Left ventricle myocardium superior (tissue), 1 donor: ENCODE data around the gene DKK1. TPM values are rescaled to one million over a fixed set of nuclear protein-coding genes. Genes with fewer than 3 reads are reported as not detected.
A peak's percentile ranks its signal among the peaks of the same experiment; 100 is the strongest.

Source experiments
- ATAC-seq: fragments of 200-7000 bp; cut with Tn5 transposase; one replicate; pipeline ENCODE4 v1.9.1; 2020; ENCODE audit warnings: mild to moderate bottlenecking, moderate library complexity
- DNase-seq: peaks from one replicate; pipeline ENCODE4 v3.0.0-alpha.2; 2020
- intact Hi-C: fragments of 100-400 bp; cut with micrococcal nuclease; formaldehyde crosslinking; loops from one replicate; pipeline ENCODE4 v1.11.0; 2022
- long read RNA-seq: library from polyadenylated mRNA; unstranded; transcript quantifications from one replicate; pipeline ENCODE4 v2.0.0, GENCODE V29; 2021
- total RNA-seq: library from RNA; stranded (reverse); fragmentation: NEBNext Ultra II Directional; extraction: Animal tissue kit (Norgen Biotek cat#: 25700); gene quantifications from one replicate; pipeline ENCODE4 v1.2.1, GENCODE V29; 2021
- donor health status: DM: no; HTN: yes; CAD: no; lungs with severe emphysema.

Gene DKK1
- total RNA-seq: not detected
- long read RNA-seq: 0 reads

GRCh38 chr10:52313933-52314821 is at the start of gene DKK1:
DKK1 (plus strand) TSS chr10:52314281; CDS start chr10:52314435, 154 bp downstream.
- intact Hi-C loops: no loop called here
- DNase-seq: peak; percentile 75
- ATAC-seq: peak; percentile 89

- no peak for DNase-seq
- intact Hi-C loops: no loop called here
- ATAC-seq: no peak
Observed at GRCh38 chr10:52265131-52265926, 48.8 kb upstream of the DKK1 start.

DNA sequence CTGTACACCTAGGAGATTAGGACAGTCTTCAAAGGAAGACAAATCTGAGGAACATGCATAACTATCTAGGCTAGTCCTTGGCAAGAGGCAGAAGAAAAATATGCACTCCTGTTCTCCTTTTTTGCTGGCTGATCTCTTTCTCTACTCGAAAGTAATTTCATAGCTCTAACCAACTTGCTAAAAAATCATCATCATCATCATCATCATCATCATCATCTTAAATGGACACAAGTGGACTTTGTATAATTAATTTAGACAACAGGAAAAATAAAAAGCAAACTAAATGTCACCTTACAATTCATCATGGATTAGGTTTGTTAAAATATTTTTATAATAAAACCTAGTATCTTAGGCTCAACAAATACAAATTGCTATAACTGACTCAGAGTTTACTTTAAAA is 47.2 kb upstream of the DKK1 start:
- ATAC-seq: no peak
- intact Hi-C loops: no loop called here
- no peak for DNase-seq

- no peak for ATAC-seq
- no peak for DNase-seq
- intact Hi-C loops: no loop called here
Observed at GRCh38 chr10:52268790-52269189, 45.3 kb upstream of the DKK1 start.

DNA sequence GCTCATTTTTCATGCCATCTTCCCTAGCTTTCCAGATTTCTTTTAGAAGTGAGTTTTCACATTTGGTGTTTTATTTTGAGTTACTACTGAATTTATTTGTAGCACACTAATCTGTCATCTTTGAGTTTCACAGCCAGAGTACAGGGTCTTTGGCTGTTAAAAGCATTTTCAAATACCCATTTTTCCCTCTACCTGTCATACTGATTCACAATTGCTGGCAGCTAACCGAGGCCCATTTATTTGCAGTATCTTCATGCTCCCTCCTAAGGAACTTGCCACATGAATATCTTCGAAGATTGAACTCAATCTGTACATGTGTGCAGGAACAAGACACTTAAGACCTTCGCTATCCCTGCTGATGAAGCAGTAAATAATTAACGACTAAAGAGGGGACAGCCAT is 44.8 kb upstream of the DKK1 start:
- no peak for ATAC-seq
- intact Hi-C loops: no loop called here
- DNase-seq: no peak

- ATAC-seq (no peak), DNase-seq (no peak)
- intact Hi-C loops: no loop called here
Observed at GRCh38 chr10:52276163-52276562, 37.9 kb upstream of the DKK1 start.

- ATAC-seq (no peak), DNase-seq (no peak)
- intact Hi-C loops: no loop called here
Observed at GRCh38 chr10:52276986-52277385, 37.1 kb upstream of the DKK1 start.

DNA sequence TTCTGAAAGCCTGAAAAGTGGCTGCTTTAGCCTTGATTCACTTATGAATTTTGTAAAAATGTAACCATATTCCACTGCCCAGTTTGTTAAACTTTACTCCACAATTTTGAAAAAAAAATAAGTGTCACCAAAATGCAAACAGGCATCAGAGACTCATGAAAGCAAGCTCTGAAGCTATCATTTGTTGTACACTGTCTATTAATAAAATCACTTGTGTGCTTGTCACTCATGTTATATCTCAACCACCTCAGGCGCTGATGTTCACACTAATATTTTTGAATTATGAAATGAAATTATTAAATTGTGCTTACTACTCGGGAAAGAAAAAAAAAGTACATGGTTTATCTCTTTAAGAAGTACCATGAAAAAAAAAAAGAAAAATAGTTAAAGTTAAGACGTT is 34.5 kb upstream of the DKK1 start:
- ATAC-seq (no peak), DNase-seq (no peak)
- intact Hi-C loops: no loop called here

DNA sequence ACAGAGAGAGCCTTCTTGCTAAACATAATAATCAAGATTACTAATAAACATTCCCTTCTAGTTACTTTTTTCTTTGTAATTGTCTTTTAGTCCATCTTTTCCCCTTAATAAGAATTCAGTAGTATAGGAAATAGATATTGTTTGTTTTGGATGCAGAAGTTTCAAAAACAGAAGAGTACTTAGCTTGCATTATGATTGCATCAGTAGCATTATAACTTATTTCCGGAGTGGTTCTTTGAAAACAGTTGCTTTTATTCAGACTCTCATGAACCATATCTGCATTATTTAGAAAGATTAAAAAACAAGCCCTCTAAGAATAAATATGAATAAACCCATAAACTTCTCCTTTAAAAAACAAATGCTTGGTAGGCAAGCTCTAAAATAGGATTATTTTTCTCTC is 34.0 kb upstream of the DKK1 start:
- ATAC-seq (no peak), DNase-seq (no peak)
- intact Hi-C loops: no loop called here

- intact Hi-C loops: no loop called here
- no peak for ATAC-seq
- no peak for DNase-seq
Observed at GRCh38 chr10:52283174-52283573, 30.9 kb upstream of the DKK1 start.

DNA sequence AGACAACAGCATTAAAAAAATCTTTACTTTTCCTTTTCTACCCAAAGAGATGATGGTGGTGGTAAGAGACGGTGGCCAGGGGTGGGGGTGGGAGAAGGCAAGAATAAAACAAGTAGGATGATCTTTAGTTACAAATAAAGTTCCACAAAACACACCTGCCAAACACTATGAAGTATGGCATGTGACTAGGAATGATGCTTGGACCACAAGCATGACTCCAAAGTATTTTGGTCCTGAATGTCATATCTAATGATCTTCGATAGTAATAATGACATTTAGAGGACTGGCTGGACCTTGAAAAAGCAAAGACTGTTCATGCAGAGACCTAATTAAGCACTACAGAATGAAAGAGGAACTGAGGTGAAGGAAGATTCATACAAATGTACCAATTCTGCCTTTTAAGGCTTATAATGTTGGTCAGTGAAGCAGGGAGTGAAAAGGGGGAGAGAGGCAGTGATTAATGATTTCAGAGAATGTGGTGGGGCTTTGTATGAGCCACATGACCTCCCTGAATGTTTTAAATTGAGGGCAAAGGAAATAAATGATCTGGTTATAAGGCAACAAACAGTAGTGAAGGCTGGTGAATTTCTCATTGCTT is 29.6 kb upstream of the DKK1 start:
- intact Hi-C loops: no loop called here
- DNase-seq (no peak), ATAC-seq (no peak)

DNA sequence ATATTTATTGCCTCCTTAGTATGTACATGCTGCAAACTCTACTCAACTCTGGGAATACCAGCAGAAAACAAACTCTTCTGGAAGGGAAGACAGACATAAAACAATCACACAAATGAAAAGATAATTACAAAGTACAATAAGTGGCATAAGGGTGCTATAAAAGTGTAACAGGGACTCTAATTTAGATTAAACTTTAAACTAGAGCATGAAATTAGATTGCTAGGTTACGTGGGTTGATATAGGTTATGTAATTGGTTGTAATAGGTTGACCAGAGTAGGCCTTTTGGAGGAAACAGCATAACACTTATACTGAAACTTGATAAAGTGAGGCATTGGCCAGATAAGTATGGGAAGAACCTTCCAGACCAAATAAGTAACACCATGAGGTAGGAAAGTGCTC is 26.2 kb upstream of the DKK1 start:
- no peak for ATAC-seq

DNA sequence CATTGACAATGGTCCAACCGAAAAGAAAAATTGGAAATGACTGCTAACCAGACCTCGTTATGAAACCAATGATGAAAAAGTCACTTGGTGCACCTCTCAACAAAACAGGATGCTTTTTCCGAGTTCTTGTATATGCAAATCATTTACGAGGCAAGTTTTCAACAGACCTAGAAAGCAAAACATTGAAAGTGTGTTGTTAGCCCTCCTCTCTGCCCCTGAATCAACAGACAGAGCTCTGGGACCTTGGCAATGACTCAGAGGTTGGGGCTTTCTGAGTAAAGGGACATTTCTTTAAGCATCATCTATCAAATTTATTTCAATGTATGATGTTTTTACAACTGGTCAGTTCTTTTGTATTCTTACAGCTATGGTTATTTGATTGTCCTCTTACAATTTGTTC is 16.3 kb upstream of the DKK1 start:
- intact Hi-C loops: no loop called here
- DNase-seq (no peak), ATAC-seq (no peak)

More for the DNA sequence above, 26.2 kb upstream of the DKK1 start:
- intact Hi-C loops: no loop called here
- DNase-seq: no peak

GRCh38 chr10:52300599-52301277 is 13.3 kb upstream of the DKK1 start:
- intact Hi-C loops: no loop called here
- DNase-seq: no peak
- no peak for ATAC-seq

GRCh38 chr10:52308251-52309031 is 5.6 kb upstream of the DKK1 start:
- intact Hi-C loops: loop anchor here (2.0 kb wide), 1 partner anchor 180 kb away; no protein-coding TSS in a partner anchor
- peak; percentile 66 for DNase-seq
- ATAC-seq: peak; percentile 94

DNA sequence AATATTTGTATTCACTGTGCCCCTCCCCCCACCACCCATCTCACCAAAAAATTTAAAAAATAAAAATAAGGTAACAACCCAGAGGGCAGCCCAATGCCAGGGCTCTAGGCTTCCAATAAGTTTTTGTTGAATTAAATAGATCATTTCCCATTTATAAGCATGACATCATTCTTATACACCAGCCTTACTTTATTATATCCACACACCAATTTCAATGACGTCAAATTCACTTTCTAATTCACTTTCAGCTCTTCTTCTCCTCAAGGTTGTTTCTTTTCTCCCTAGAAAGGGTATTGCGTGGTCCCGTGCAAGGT is 1.2 kb upstream of the DKK1 start:
- intact Hi-C loops: no loop called here
- ATAC-seq (no peak), DNase-seq (no peak)

DNA sequence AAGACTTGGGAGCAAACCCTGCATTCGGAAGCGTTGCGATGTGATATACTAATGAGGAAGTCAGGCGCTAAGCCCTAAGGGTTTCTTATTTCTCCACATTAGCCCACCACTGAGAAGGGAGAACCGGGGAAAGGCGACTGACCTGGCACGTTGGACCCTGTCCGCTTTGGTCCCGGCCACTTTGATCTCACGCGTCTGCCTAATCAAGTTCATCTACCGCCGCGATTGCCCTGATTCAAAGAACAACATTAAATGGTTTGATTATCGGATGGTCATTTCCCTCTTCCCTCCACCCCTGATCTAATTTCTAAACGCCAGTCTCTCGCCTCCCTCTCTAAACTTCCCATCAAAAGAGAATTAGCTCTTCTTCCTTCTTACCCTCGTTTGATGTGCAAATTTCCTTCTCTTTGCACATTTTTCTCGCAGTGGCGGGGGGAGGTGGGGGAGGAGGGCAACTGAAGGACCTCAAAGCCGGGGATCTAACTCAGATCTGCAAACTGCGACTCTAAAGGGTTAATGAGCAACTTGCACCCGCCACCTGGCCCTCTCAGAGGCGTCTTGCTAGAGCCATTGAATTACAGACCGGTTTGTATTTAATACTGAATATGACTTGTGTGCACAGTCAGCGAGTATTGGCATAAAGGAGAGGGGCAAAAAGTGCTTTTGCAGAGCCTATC is 687 bp upstream of the DKK1 start:
- ATAC-seq (peak; percentile 35), DNase-seq (no peak)
- intact Hi-C loops: no loop called here

DNA sequence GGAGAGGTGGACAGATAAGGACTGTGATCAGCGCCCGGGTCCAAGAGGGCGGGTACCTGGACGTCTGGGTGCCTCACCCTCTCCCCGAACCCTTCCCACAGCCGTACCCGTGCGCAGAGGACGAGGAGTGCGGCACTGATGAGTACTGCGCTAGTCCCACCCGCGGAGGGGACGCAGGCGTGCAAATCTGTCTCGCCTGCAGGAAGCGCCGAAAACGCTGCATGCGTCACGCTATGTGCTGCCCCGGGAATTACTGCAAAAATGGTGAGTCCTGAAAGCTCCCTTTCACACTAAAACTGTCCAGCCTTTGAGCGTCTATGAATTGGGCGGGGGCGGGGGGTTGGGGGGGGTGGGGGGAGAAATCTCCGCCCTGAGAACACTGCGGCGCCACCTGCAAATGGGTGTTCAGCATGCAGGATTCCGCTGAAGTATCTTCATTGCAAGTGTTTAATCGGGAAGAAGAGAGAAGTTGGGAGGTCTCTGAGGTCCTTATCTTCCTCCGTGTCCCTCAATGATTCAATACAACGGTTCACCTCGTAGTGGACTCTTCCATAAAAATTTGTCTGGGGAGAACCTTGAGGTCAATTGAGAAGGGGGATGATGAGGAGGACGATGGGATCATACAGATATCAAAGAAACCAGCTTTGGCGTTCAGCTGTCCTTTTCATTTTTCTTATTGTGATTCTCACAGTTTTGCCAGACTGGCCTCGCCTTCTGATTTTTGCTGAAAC is 906 bp downstream of the DKK1 start:
- intact Hi-C loops: no loop called here
- DNase-seq: peak; percentile 26
- peak; percentile 36 for ATAC-seq
